ENCODE data around the gene GRIK1. TPM values are rescaled to one million over a fixed set of nuclear protein-coding genes. Genes with fewer than 3 reads are reported as not detected.

The GRIK1 gene
- polyA plus RNA-seq, 1 donor from 2014 or later = 8.7 TPM

DNA sequence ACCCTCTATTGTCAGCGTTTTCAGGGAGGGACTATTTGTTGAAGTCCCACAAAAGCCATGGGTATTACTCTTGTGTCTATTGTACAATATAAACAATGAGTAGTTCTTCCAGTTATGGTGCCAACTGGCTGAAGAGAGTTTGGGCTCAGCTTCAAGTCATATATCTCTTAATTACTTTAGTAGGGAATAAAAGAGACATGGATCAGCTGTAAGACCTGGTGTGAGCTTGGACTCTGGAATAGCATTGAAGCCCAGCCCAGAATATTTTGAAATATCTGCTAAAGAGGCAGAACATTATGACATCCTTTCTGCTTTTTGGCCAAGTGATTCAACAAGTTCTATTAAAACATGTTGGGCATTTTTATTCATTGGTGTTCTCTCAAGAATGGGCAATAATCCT is 416.1 kb downstream of the GRIK1 start:
- no peak overlapping the region for H3K4me3 ChIP-seq (ENCODE audit: low read length)
- H3K9me2 ChIP-seq (ENCODE audit: insufficient read depth, low read length) = no peaks in the 10 kb centered on the region
- no peak overlapping the region for H3K27ac ChIP-seq (ENCODE audit: low read length)
- no peak overlapping the region for H3K9ac ChIP-seq (ENCODE audit: low read length)
- no peaks in the 10 kb centered on the region for H4K20me1 ChIP-seq (ENCODE audit: insufficient read depth)
- H3K4me2 ChIP-seq (ENCODE audit: low read length) = no peak overlapping the region
- H3K36me3 ChIP-seq (ENCODE audit: insufficient read depth, low read length) = no peaks in the 10 kb centered on the region
- peaks cover 4% of the 10 kb centered on the region for H3K9me3 ChIP-seq (ENCODE audit: low read length)
- no peaks in the 10 kb centered on the region for H3K79me2 ChIP-seq (replicated peaks; ENCODE audit: insufficient read depth, low read length)
- no peaks in the 10 kb centered on the region for H3K27me3 ChIP-seq (ENCODE audit: insufficient read depth, low read depth, low read length)
- no peak for TF ChIP-seq REST (IDR thresholded peaks at IDR 0.05; ENCODE audit: borderline replicate concordance)
- TF ChIP-seq EP300 (conservative IDR thresholded peaks at IDR 0.05; ENCODE audit: poor library complexity, severe bottlenecking) = no peak
- TF ChIP-seq RAD21 (conservative IDR thresholded peaks at IDR 0.05) = no peak
- no peak for TF ChIP-seq TAF1 (IDR thresholded peaks at IDR 0.05; ENCODE audit: low read depth)
- no peak for TF ChIP-seq POLR2AphosphoS5 (IDR thresholded peaks at IDR 0.05)
- no peak for TF ChIP-seq MXI1 (conservative IDR thresholded peaks at IDR 0.05; ENCODE audit: poor library complexity, severe bottlenecking)
- no peak for TF ChIP-seq SMC3 (conservative IDR thresholded peaks at IDR 0.05; ENCODE audit: poor library complexity)
- no peak for TF ChIP-seq CTCF (IDR thresholded peaks at IDR 0.05; ENCODE audit: poor library complexity, severe bottlenecking)
- no peak for TF ChIP-seq EZH2 (IDR thresholded peaks at IDR 0.05; ENCODE audit: borderline replicate concordance, insufficient read depth, low read length, poor library complexity, severe bottlenecking)
- no peak overlapping the region for H2AFZ ChIP-seq (ENCODE audit: low read depth, low read length)
- no peaks in the 10 kb centered on the region for H3F3A ChIP-seq (ENCODE audit: insufficient read depth, low read length, poor library complexity, severe bottlenecking)

GRCh38 chr21:29521872-29522271 is 417.9 kb downstream of the GRIK1 start:
- Histone ChIP-seq H3K4me2 (ENCODE audit: low read length) (no peak overlapping the region), H3K4me3 (ENCODE audit: low read length) (no peak overlapping the region), H3K27me3 (ENCODE audit: insufficient read depth, low read depth, low read length) (no peaks in the 10 kb centered on the region), H3K9ac (ENCODE audit: low read length) (no peak overlapping the region), H3K9me3 (ENCODE audit: low read length) (peaks cover 4% of the 10 kb centered on the region), H3K36me3 (ENCODE audit: insufficient read depth, low read length) (no peaks in the 10 kb centered on the region), H3F3A (ENCODE audit: insufficient read depth, low read length, poor library complexity, severe bottlenecking) (no peaks in the 10 kb centered on the region), H3K79me2 (replicated peaks; ENCODE audit: insufficient read depth, low read length) (no peaks in the 10 kb centered on the region), H2AFZ (ENCODE audit: low read depth, low read length) (no peak overlapping the region), H3K9me2 (ENCODE audit: insufficient read depth, low read length) (no peaks in the 10 kb centered on the region), H4K20me1 (ENCODE audit: insufficient read depth) (no peaks in the 10 kb centered on the region), H3K27ac (ENCODE audit: low read length) (no peak overlapping the region)
- TF ChIP-seq RAD21 (conservative IDR thresholded peaks at IDR 0.05) (no peak), EP300 (conservative IDR thresholded peaks at IDR 0.05; ENCODE audit: poor library complexity, severe bottlenecking) (no peak), MXI1 (conservative IDR thresholded peaks at IDR 0.05; ENCODE audit: poor library complexity, severe bottlenecking) (no peak), EZH2 (IDR thresholded peaks at IDR 0.05; ENCODE audit: borderline replicate concordance, insufficient read depth, low read length, poor library complexity, severe bottlenecking) (no peak), POLR2AphosphoS5 (IDR thresholded peaks at IDR 0.05) (no peak), CTCF (IDR thresholded peaks at IDR 0.05; ENCODE audit: poor library complexity, severe bottlenecking) (no peak), SMC3 (conservative IDR thresholded peaks at IDR 0.05; ENCODE audit: poor library complexity) (no peak), TAF1 (IDR thresholded peaks at IDR 0.05; ENCODE audit: low read depth) (no peak), REST (IDR thresholded peaks at IDR 0.05; ENCODE audit: borderline replicate concordance) (no peak)
